GM12801 (cell line): ENCODE results near the gene CCDC24.

Experiments
- TF ChIP-seq, protein P1 (sequence below): IDR thresholded peaks from one replicate; pipeline ENCODE4 v1.5.1; 2011; ENCODE audit warnings: control low read depth; ENCODE audit not compliant: insufficient read length; ENCODE audit errors: extremely low read depth

The CCDC24 gene

DNA sequence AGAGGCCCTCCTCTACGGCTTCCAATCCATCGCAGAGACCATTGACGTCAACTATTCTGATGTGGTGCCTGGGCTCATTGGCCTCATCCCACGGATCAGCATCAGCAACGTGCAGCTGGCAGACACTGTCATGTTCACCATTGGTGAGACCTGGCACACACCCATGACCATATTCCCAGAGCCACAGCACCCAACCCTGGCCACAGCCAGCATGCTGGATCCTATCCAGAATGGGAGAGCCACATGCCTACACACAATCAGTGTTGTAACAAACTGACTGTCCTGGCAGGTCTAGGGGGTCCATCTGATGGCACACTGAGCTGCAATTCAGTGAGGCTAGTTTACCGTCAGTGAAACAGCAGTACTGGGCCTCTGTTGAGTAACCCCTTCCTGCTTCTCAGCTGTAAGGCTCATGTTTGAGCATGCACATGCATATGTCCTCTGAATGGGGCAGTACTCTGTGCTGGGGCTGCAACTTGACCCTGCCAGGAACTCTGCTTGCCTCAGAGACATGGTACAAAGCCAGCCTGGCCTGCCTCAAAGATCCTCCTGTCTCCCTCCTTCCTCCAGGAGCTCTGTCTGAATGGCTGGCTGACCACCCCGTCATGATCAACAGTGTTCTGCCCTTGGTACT, 33.9 kb upstream of the CCDC24 start:
- TF ChIP-seq, protein P1, sequence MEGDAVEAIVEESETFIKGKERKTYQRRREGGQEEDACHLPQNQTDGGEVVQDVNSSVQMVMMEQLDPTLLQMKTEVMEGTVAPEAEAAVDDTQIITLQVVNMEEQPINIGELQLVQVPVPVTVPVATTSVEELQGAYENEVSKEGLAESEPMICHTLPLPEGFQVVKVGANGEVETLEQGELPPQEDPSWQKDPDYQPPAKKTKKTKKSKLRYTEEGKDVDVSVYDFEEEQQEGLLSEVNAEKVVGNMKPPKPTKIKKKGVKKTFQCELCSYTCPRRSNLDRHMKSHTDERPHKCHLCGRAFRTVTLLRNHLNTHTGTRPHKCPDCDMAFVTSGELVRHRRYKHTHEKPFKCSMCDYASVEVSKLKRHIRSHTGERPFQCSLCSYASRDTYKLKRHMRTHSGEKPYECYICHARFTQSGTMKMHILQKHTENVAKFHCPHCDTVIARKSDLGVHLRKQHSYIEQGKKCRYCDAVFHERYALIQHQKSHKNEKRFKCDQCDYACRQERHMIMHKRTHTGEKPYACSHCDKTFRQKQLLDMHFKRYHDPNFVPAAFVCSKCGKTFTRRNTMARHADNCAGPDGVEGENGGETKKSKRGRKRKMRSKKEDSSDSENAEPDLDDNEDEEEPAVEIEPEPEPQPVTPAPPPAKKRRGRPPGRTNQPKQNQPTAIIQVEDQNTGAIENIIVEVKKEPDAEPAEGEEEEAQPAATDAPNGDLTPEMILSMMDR, result no peak

DNA sequence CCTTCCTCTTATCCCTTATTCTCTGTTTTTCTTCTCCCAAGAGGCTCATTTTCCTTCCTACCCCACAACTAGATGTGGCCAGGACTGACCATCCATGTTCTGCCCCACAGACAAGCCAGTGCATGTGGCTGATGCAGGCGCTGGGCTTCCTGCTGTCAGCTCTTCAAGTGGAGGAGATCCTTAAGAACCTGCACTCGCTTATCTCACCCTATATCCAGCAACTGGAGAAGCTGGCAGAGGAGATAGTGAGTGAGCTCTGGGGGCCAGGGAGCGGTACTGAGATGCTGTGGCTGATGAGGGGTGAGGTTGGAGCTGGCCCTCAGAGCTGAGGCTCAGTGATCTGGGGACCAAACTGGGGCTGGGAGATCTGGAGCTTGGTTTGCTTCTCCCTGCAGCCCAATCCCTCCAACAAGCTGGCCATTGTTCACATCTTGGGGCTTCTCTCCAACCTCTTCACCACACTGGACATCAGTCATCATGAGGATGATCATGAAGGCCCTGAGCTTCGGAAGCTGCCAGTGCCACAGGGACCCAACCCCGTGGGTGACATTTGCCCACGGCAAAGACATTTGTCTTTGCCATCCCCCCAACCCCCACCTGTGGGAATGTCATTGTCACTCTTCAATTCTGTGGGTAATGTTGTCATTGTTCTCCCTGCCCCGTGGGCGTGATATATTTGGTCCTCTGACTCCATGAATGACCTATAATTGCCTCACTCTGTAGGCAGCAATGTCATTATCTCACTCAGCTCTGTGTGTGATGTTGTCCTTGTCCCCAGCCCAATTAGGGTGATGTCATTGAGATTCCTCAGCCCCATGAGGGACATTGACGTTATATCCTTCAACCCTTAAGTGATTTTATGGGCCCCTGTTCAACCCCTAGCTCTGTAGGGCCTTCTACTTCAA, 32.8 kb upstream of the CCDC24 start:
- TF ChIP-seq, protein P1, result no peak

DNA sequence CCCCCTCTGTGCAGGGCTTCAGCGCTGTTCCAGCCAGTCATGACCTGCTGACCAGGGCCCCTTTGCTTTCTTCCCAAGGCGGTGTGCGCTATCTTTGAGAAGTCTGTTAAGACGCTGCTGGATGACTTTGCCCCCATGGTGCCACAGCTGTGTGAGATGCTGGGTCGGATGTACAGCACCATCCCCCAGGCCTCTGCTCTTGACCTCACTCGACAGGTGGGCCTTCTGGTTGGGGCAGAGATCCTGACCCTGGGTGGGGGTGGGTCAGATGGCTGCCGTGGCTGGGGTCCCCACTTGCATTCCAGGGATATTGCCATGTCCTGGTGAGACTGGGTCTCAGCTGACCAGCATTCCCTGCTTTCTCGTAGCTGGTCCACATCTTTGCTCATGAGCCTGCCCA, 30.6 kb upstream of the CCDC24 start:
- TF ChIP-seq, protein P1, result no peak

DNA sequence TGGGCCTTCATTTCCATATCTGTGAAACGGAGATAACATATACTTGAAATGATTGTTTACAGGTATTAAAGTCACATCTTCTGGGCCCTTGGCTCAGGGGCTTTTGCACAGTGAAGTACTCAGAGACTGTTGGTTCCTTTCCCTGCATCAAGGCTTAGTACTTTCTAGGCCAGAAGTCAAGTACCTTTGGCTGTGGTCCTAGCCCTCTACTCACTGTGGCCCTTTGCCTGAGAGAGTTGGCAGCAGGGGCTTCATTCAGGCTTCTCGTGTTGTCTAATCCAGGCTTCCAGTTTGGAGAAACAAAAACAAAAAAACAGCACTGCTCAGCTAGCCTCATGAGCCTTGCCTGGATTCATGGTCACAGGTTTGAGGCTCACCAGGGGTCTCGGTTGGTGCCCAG, 29.7 kb upstream of the CCDC24 start:
- TF ChIP-seq, protein P1, result no peak

DNA sequence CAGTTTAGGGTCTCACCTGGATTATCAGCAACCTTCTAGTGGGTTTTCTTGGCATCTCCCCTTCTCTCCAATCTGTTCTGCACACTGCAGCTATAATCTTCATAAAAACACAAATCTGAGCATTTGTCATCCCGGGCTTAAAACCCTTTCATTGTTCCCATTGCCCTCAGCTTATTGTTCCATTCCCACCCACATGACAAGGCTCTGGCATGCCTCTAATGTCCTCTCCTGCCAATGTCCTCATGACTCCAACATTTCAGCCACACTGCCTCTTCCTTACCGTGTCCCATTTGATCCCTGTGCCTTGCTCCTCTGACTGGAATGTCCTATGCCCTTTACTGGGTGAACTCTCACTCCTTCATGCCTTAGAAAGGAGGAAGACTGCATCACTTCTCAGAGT, 29.1 kb upstream of the CCDC24 start:
- TF ChIP-seq, protein P1, result no peak

DNA sequence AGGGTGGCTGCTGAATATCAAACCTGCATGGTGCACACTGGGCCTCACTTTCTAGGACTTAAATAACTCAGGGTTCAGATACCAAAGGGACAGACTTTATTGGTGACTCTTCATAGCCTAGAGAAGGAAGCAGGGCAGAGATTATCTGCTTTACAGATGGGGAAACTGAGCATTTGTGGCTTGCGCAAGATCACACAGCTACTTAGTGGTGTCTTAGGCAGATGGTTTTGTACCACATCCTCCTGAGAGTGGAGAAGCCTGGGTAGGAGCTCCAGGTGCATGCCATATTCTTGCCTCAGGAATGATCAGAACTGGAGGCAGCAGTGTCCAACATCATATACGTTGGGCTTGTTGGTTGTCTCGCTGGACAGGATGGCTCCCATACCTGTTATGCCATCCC, 28.4 kb upstream of the CCDC24 start:
- TF ChIP-seq, protein P1, result no peak

DNA sequence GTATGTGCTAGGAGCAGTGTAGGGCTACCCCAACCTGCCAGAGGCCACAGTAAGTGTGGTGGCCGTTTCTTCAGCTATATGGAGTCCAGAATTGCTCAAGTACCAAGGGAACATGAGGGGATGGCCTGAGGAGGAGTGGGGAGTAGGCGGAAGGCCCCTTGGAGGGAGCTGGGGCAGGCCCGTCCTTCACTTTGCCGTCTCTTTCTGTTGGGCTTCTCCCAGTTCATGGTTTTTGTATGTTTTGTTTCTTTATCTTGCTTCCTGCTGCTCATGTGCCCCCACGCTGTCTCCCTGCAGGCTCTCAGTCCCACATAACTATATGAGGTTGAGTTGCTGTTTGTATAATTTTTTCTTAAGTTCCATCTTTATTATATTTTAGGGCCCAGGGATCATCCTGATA, 27.5 kb upstream of the CCDC24 start:
- TF ChIP-seq, protein P1, result no peak
